Neural progenitor cell (in vitro differentiated cells): ENCODE measurements around the gene MSI2. TPM values are rescaled to one million over a fixed set of nuclear protein-coding genes. Genes with fewer than 3 reads are reported as not detected.

ENCODE experiments used
- DNase-seq: peaks from one replicate; pipeline ENCODE4 v3.0.0-alpha.2; 2016; ENCODE audit warnings: low spot score
- H2AFZ ChIP-seq: fragments of 200-600 bp; sonication (generic); replicated peaks from 2 replicates; pipeline ENCODE4 v1.6.1; 2016; ENCODE audit warnings: antibody characterized with exemption
- H3F3A ChIP-seq: fragments of 200-600 bp; sonication (generic); 2 replicates; pipeline ENCODE4 v1.6.1; 2016; ENCODE audit warnings: antibody characterized with exemption, low read depth
- H3K27ac ChIP-seq: fragments of 200-600 bp; sonication (generic); 2 replicates; pipeline ENCODE4 v1.5.1; 2016; ENCODE audit warnings: mild to moderate bottlenecking
- H3K27me3 ChIP-seq: fragments of 200-600 bp; sonication (generic); 2 replicates; pipeline ENCODE4 v1.6.1; 2016; ENCODE audit warnings: mild to moderate bottlenecking, moderate library complexity
- H3K36me3 ChIP-seq: fragments of 200-600 bp; sonication (generic); 2 replicates; pipeline ENCODE4 v1.5.1; 2016
- H3K4me1 ChIP-seq: fragments of 200-600 bp; sonication (generic); 2 replicates; pipeline ENCODE4 v1.6.1; 2016; ENCODE audit warnings: mixed run types
- H3K4me2 ChIP-seq: fragments of 200-600 bp; sonication (generic); 2 replicates; pipeline ENCODE4 v1.6.1; 2016
- H3K4me3 ChIP-seq: fragments of 200-600 bp; sonication (generic); 2 replicates; pipeline ENCODE4 v1.5.1; 2016
- H3K79me2 ChIP-seq: fragments of 200-600 bp; sonication (generic); 2 replicates; pipeline ENCODE4 v1.6.1; 2016; ENCODE audit warnings: low read depth
- H3K9ac ChIP-seq: fragments of 200-600 bp; sonication (generic); 2 replicates; pipeline ENCODE4 v1.6.1; 2016
- H3K9me3 ChIP-seq: fragments of 200-600 bp; sonication (generic); 2 replicates; pipeline ENCODE4 v1.5.1; 2016; ENCODE audit warnings: low read depth
- H4K20me1 ChIP-seq: fragments of 200-600 bp; sonication (generic); 2 replicates; pipeline ENCODE4 v1.6.1; 2016; ENCODE audit warnings: low read depth
- H3K27ac Mint-ChIP-seq: 3 replicates; pipeline ENCODE4 v1.8.0; 2021; ENCODE audit warnings: mixed read lengths
- H3K27me3 Mint-ChIP-seq: 2 replicates; pipeline ENCODE4 v1.8.0; 2022; ENCODE audit warnings: low read depth, mild to moderate bottlenecking, inconsistent platforms, moderate library complexity, mixed read lengths; ENCODE audit not compliant: insufficient read depth
- H3K36me3 Mint-ChIP-seq: 3 replicates; pipeline ENCODE4 v1.8.0; 2021; ENCODE audit warnings: mixed read lengths
- H3K4me1 Mint-ChIP-seq: 3 replicates; pipeline ENCODE4 v1.8.0; 2021; ENCODE audit warnings: mixed read lengths
- H3K4me3 Mint-ChIP-seq: 3 replicates; pipeline ENCODE4 v1.8.0; 2021; ENCODE audit warnings: mild to moderate bottlenecking, moderate library complexity, mixed read lengths
- H3K9me3 Mint-ChIP-seq: 3 replicates; pipeline ENCODE4 v1.8.0; 2020; ENCODE audit warnings: mixed read lengths
- EZH2 ChIP-seq: fragments of 200-600 bp; sonication (generic); IDR thresholded peaks from 2 replicates; pipeline ENCODE4 v1.6.1; 2017; ENCODE audit warnings: antibody characterized with exemption, mild to moderate bottlenecking, moderate library complexity
- EZH2phosphoT487 ChIP-seq: fragments of 200-600 bp; sonication (generic); IDR thresholded peaks from 2 replicates; pipeline ENCODE4 v1.6.1; 2017; ENCODE audit warnings: antibody characterized with exemption
- total RNA-seq: library from RNA; depleted of rRNA; stranded (reverse); fragments of >200 nt; gene quantifications from 2 replicates; pipeline ENCODE4 v1.2.3, GENCODE V29; 2015; ENCODE audit warnings: low replicate concordance
- TF ChIP-seq, protein P1 (sequence below): fragments of 200-600 bp; sonication (generic); IDR thresholded peaks from 2 replicates; pipeline ENCODE4 v1.5.1; 2017; ENCODE audit warnings: antibody characterized with exemption, mild to moderate bottlenecking

The MSI2 gene
- total RNA-seq, 1 donor from 2014 or later = 96.9 TPM

DNA sequence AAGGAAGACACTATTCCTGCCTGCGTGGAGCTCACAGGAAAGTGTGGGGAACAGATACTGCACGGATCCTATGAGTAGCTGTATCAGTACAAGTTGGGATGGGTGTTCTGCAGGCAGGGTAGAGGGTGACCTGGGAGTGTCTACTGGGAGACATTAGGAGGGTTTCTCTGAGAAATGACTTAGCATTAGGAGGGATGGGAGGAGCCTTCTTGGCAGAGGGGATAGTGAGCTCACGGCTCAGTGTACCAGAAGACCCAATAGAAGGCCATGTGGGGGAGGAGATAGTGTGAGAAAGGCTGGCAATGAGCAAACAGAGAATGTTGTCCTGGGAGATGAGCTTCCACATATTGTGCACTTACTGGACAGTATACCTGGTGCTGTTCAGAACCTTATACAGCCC, 109.1 kb downstream of the MSI2 start:
- peak overlapping the region; percentile 15 for H3K27ac Mint-ChIP-seq

GRCh38 chr17:57366177-57366557, 109.8 kb downstream of the MSI2 start:
- Mint-ChIP-seq H3K27ac (no peak overlapping the region), H3K27me3 (peaks cover 3% of the 10 kb centered on the region), H3K4me3 (no peak overlapping the region), H3K36me3 (peaks cover 34% of the 10 kb centered on the region), H3K9me3 (no peaks in the 10 kb centered on the region), H3K4me1 (peaks cover 71% of the 10 kb centered on the region)
- H3K27me3 ChIP-seq = no peaks in the 10 kb centered on the region
- H3K9me3 ChIP-seq = no peaks in the 10 kb centered on the region
- peaks cover 99% of the 10 kb centered on the region for H3K79me2 ChIP-seq
- H3K4me1 ChIP-seq = peaks cover 56% of the 10 kb centered on the region
- TF ChIP-seq EZH2phosphoT487 = no peak
- TF ChIP-seq EZH2 = no peak
- TF ChIP-seq, protein P1, sequence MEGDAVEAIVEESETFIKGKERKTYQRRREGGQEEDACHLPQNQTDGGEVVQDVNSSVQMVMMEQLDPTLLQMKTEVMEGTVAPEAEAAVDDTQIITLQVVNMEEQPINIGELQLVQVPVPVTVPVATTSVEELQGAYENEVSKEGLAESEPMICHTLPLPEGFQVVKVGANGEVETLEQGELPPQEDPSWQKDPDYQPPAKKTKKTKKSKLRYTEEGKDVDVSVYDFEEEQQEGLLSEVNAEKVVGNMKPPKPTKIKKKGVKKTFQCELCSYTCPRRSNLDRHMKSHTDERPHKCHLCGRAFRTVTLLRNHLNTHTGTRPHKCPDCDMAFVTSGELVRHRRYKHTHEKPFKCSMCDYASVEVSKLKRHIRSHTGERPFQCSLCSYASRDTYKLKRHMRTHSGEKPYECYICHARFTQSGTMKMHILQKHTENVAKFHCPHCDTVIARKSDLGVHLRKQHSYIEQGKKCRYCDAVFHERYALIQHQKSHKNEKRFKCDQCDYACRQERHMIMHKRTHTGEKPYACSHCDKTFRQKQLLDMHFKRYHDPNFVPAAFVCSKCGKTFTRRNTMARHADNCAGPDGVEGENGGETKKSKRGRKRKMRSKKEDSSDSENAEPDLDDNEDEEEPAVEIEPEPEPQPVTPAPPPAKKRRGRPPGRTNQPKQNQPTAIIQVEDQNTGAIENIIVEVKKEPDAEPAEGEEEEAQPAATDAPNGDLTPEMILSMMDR = no peak
- no peak overlapping the region for H3K4me3 ChIP-seq
- no peak overlapping the region for H3K4me2 ChIP-seq
- H4K20me1 ChIP-seq = peaks cover 77% of the 10 kb centered on the region
- DNase-seq = no peak
- H3F3A ChIP-seq = peaks cover 24% of the 10 kb centered on the region
- no peaks in the 10 kb centered on the region for H3K36me3 ChIP-seq
- no peak overlapping the region for H3K27ac ChIP-seq
- no peak overlapping the region for H2AFZ ChIP-seq
- H3K9ac ChIP-seq = no peak overlapping the region

More for the DNA sequence above, 109.1 kb downstream of the MSI2 start:
- DNase-seq = no peak
- Histone ChIP-seq H2AFZ (no peak overlapping the region), H3F3A (peaks cover 22% of the 10 kb centered on the region), H3K36me3 (no peaks in the 10 kb centered on the region), H3K4me2 (no peak overlapping the region), H3K79me2 (peaks cover 99% of the 10 kb centered on the region), H3K27me3 (no peaks in the 10 kb centered on the region), H3K9ac (no peak overlapping the region), H3K9me3 (no peaks in the 10 kb centered on the region), H3K4me3 (no peak overlapping the region), H4K20me1 (peaks cover 74% of the 10 kb centered on the region), H3K4me1 (peaks cover 52% of the 10 kb centered on the region), H3K27ac (no peak overlapping the region)
- peaks cover 3% of the 10 kb centered on the region for H3K27me3 Mint-ChIP-seq
- peaks cover 69% of the 10 kb centered on the region for H3K4me1 Mint-ChIP-seq
- H3K4me3 Mint-ChIP-seq = no peak overlapping the region
- TF ChIP-seq EZH2phosphoT487 (no peak), EZH2 (no peak)
- TF ChIP-seq, protein P1 = no peak
- H3K36me3 Mint-ChIP-seq = peaks cover 33% of the 10 kb centered on the region
- H3K9me3 Mint-ChIP-seq = no peaks in the 10 kb centered on the region

- Histone ChIP-seq H3F3A (peaks cover 24% of the 10 kb centered on the region), H3K36me3 (no peaks in the 10 kb centered on the region), H3K27me3 (no peaks in the 10 kb centered on the region), H3K4me2 (no peak overlapping the region), H3K4me1 (peaks cover 56% of the 10 kb centered on the region), H3K9ac (no peak overlapping the region), H4K20me1 (peaks cover 77% of the 10 kb centered on the region), H3K9me3 (no peaks in the 10 kb centered on the region), H3K27ac (no peak overlapping the region), H2AFZ (no peak overlapping the region), H3K79me2 (peaks cover 99% of the 10 kb centered on the region), H3K4me3 (no peak overlapping the region)
- peaks cover 37% of the 10 kb centered on the region for H3K36me3 Mint-ChIP-seq
- TF ChIP-seq, protein P1 = no peak
- TF ChIP-seq EZH2phosphoT487 (no peak), EZH2 (no peak)
- peaks cover 71% of the 10 kb centered on the region for H3K4me1 Mint-ChIP-seq
- no peak overlapping the region for H3K4me3 Mint-ChIP-seq
- H3K27me3 Mint-ChIP-seq = peaks cover 3% of the 10 kb centered on the region
- H3K9me3 Mint-ChIP-seq = no peaks in the 10 kb centered on the region
- no peak for DNase-seq
- H3K27ac Mint-ChIP-seq = peak overlapping the region; percentile 76
Observed at GRCh38 chr17:57366558-57367351, 110.4 kb downstream of the MSI2 start.
